RWPE2 (cell line): ENCODE measurements around the gene ADCY1.

Experiments used
- ATAC-seq: fragments of 200-7000 bp; cut with Tn5 transposase; 3 replicates; pipeline ENCODE4 v1.9.1; 2021; ENCODE audit warnings: low read depth
- DNase-seq: peaks from one replicate; pipeline ENCODE4 v3.0.0-alpha.2; 2020; ENCODE audit warnings: low spot score
- H3K27ac ChIP-seq: fragments of 450-650 bp; 2 replicates; pipeline ENCODE4 v1.5.1; 2017; ENCODE audit warnings: mild to moderate bottlenecking; ENCODE audit not compliant: poor library complexity, severe bottlenecking
- H3K27me3 ChIP-seq: fragments of 250-450 bp; sonication (Bioruptor Pico); 2 replicates; pipeline ENCODE4 v1.5.1; 2021; ENCODE audit warnings: mild to moderate bottlenecking, moderate library complexity; ENCODE audit not compliant: insufficient read depth, poor library complexity, severe bottlenecking
- H3K36me3 ChIP-seq: fragments of 250-450 bp; sonication (Bioruptor Pico); 2 replicates; pipeline ENCODE4 v1.5.1; 2020; ENCODE audit warnings: low read depth, mild to moderate bottlenecking, moderate library complexity
- H3K4me1 ChIP-seq: fragments of 250-450 bp; sonication (Bioruptor Pico); 2 replicates; pipeline ENCODE4 v1.5.1; 2021; ENCODE audit warnings: mild to moderate bottlenecking, moderate library complexity; ENCODE audit not compliant: insufficient read depth, poor library complexity, severe bottlenecking
- H3K4me3 ChIP-seq: fragments of 250-450 bp; sonication (Bioruptor Pico); 2 replicates; pipeline ENCODE4 v1.5.1; 2021; ENCODE audit warnings: mild to moderate bottlenecking, moderate library complexity; ENCODE audit not compliant: severe bottlenecking
- H3K9me3 ChIP-seq: fragments of 250-450 bp; sonication (Bioruptor Pico); 2 replicates; pipeline ENCODE4 v1.5.1; 2021; ENCODE audit warnings: mild to moderate bottlenecking, moderate library complexity; ENCODE audit not compliant: severe bottlenecking
- TF ChIP-seq, protein P1 (sequence below): fragments of 450-650 bp; IDR thresholded peaks from one replicate; pipeline ENCODE4 v1.5.1; 2017; ENCODE audit warnings: mild to moderate bottlenecking, moderate library complexity; ENCODE audit not compliant: poor library complexity, severe bottlenecking

The ADCY1 gene

GRCh38 chr7:45662018-45662417 lies 87.8 kb downstream of the ADCY1 start:
- no peak for ATAC-seq
- H3K27ac ChIP-seq: no peak overlapping the region
- DNase-seq: no peak

GRCh38 chr7:45662540-45663166 lies 88.5 kb downstream of the ADCY1 start:
- ATAC-seq: no peak
- Histone ChIP-seq H3K27ac (no peak overlapping the region), H3K36me3 (no peaks in the 10 kb centered on the region), H3K4me3 (no peak overlapping the region), H3K9me3 (no peaks in the 10 kb centered on the region), H3K27me3 (no peaks in the 10 kb centered on the region), H3K4me1 (no peaks in the 10 kb centered on the region)
- no peak for DNase-seq
- TF ChIP-seq, protein P1, sequence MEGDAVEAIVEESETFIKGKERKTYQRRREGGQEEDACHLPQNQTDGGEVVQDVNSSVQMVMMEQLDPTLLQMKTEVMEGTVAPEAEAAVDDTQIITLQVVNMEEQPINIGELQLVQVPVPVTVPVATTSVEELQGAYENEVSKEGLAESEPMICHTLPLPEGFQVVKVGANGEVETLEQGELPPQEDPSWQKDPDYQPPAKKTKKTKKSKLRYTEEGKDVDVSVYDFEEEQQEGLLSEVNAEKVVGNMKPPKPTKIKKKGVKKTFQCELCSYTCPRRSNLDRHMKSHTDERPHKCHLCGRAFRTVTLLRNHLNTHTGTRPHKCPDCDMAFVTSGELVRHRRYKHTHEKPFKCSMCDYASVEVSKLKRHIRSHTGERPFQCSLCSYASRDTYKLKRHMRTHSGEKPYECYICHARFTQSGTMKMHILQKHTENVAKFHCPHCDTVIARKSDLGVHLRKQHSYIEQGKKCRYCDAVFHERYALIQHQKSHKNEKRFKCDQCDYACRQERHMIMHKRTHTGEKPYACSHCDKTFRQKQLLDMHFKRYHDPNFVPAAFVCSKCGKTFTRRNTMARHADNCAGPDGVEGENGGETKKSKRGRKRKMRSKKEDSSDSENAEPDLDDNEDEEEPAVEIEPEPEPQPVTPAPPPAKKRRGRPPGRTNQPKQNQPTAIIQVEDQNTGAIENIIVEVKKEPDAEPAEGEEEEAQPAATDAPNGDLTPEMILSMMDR: no peak

More at GRCh38 chr7:45662018-45662417, 87.8 kb downstream of the ADCY1 start:
- TF ChIP-seq, protein P1: no peak
- H3K27me3 ChIP-seq: no peaks in the 10 kb centered on the region
- no peaks in the 10 kb centered on the region for H3K36me3 ChIP-seq
- no peaks in the 10 kb centered on the region for H3K9me3 ChIP-seq
- no peak overlapping the region for H3K4me3 ChIP-seq
- no peaks in the 10 kb centered on the region for H3K4me1 ChIP-seq

GRCh38 chr7:45663167-45663921 lies 89.2 kb downstream of the ADCY1 start:
- no peaks in the 10 kb centered on the region for H3K36me3 ChIP-seq
- H3K27ac ChIP-seq: no peak overlapping the region
- DNase-seq (no peak), ATAC-seq (peak; percentile 59; the same call in 2 of the 3 replicates)
- no peaks in the 10 kb centered on the region for H3K9me3 ChIP-seq
- no peak overlapping the region for H3K4me3 ChIP-seq
- no peaks in the 10 kb centered on the region for H3K4me1 ChIP-seq
- H3K27me3 ChIP-seq: no peaks in the 10 kb centered on the region
- TF ChIP-seq, protein P1: peak; percentile 81

GRCh38 chr7:45663965-45664633 lies 89.9 kb downstream of the ADCY1 start:
- ATAC-seq (no peak), DNase-seq (no peak)
- no peaks in the 10 kb centered on the region for H3K27me3 ChIP-seq
- H3K27ac ChIP-seq: no peak overlapping the region
- no peaks in the 10 kb centered on the region for H3K4me1 ChIP-seq
- TF ChIP-seq, protein P1: no peak
- H3K4me3 ChIP-seq: no peak overlapping the region
- H3K9me3 ChIP-seq: no peaks in the 10 kb centered on the region
- H3K36me3 ChIP-seq: no peaks in the 10 kb centered on the region
